ENCODE results near the gene KDM2A.
A peak's percentile ranks its signal among the peaks of the same experiment; 100 is the strongest.

Gene KDM2A

DNA sequence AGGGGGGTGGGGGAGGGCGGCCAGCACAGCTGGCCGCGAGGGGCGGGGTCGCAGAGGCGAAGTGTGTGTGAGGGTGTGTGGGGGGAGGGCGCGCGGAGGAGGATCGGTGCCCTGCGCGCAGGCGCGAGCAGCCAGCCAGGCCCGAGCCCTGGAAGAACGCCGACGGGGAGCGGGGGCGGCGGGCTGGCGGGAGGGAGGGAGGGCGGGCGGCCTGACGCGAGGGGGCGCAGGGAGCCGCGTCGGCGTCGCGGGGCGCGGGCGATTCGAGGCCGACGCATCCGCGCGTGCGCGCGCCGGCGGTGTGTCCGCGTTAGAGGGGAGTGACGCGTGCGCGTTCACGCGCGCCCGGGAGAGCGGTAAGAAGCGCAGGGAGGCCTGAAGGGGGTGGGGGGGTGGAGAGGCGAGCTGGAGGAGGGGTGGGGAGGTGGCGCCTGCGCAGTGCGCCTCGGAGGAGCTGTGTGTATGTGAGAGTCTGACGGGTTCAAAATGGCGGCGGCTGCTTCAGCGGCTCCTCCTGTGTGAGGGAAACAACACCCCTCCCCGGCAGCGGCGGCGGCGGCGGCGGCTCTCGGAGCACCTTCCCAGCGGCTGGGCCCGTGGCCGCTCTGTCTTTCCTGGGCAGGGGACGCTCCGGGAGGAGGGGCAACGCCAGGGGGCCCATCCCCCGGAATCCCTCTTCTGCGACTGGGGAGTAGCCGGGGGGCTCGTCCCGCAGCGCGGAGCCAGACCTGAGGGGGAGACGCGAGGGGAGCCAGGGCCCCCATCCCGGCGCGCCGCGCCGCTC is at the start of gene KDM2A:
KDM2A (plus strand) TSS at position 463 of the 784 bp plus-strand sequence. CDS start 2,054 bp downstream, outside the sequence.
- ATAC-seq (ENCODE audit: insufficient read depth, low read depth) (peak; percentile 84), DNase-seq (peak; percentile 99)
- Histone ChIP-seq H3K4me3 (ENCODE audit: low read depth in 1 of 2, low read length in 2 of 2) (peak within 1 kb of the TSS; percentile 86 to 92), H3K9ac (ENCODE audit: low read depth, low read length) (peak within 1 kb of the TSS; percentile 95), H3K27ac (ENCODE audit: low read length) (peak within 1 kb of the TSS; percentile 83), H3K9me3 (ENCODE audit: insufficient read depth, low read length, severe bottlenecking) (no peaks in the 10 kb centered on the region), H3K4me2 (ENCODE audit: insufficient read depth, low read length) (peak within 1 kb of the TSS; percentile 74), H3K4me1 (ENCODE audit: insufficient read depth, low read length) (peaks cover 34% of the 10 kb centered on the region), H3K79me2 (ENCODE audit: insufficient read depth, low read length) (peaks cover 49% of the 10 kb centered on the region), H2AFZ (ENCODE audit: low read depth, low read length) (peak within 1 kb of the TSS; percentile 87), H3K36me3 (ENCODE audit: insufficient read depth, low read length) (peaks cover 17% of the 10 kb centered on the region), H3K27me3 (ENCODE audit: insufficient read depth, low read length, poor library complexity) (no peaks in the 10 kb centered on the region), H4K20me1 (ENCODE audit: insufficient read depth, low read length) (peaks cover 23% of the 10 kb centered on the region)
- no peak for TF ChIP-seq EZH2 (IDR thresholded peaks at IDR 0.05; ENCODE audit: borderline replicate concordance, low read depth, low read length, severe bottlenecking)
- TF ChIP-seq, protein P1, sequence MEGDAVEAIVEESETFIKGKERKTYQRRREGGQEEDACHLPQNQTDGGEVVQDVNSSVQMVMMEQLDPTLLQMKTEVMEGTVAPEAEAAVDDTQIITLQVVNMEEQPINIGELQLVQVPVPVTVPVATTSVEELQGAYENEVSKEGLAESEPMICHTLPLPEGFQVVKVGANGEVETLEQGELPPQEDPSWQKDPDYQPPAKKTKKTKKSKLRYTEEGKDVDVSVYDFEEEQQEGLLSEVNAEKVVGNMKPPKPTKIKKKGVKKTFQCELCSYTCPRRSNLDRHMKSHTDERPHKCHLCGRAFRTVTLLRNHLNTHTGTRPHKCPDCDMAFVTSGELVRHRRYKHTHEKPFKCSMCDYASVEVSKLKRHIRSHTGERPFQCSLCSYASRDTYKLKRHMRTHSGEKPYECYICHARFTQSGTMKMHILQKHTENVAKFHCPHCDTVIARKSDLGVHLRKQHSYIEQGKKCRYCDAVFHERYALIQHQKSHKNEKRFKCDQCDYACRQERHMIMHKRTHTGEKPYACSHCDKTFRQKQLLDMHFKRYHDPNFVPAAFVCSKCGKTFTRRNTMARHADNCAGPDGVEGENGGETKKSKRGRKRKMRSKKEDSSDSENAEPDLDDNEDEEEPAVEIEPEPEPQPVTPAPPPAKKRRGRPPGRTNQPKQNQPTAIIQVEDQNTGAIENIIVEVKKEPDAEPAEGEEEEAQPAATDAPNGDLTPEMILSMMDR (IDR thresholded peaks at IDR 0.05; ENCODE audit: borderline replicate concordance, extremely low read depth, low read length, poor library complexity, severe bottlenecking), result peak; percentile 24

DNA sequence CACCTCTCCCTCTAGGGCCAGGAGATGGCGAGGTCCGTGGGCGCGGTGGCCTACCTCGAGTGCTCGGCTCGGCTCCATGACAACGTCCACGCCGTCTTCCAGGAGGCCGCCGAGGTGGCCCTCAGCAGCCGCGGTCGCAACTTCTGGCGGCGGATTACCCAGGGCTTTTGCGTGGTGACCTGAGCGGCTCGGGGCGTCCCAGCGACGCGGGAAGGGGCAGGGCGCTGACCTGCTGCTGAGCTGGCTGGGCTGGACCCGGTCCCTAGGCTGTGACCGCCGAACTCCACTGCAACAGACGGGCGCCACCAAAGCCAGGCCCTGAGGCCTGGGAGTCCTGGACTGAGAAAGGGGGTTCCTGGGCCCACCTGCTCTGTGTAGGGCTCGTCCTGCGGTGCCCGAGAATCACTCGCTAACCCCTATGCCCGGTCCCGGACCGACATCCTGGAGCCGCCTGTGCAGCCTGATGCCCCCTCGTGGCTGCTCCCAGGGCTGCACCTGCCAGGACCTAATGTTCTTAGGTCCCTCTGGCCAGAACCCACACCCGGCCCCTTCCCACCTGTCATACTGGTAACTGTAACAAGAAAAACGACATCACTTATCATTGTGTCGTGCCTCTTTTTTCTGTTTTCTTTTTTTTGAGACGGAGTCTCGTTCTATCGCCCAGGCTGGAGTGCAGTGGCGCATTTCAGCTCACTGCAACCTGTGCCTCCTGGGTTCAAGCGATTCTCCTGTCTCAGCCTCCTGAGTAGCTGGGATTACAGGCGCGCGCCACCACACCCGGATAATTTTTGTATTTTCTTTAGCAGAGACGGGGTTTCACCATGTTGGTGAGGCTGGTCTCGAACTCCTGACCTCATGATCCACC is 47.4 kb upstream of the KDM2A start:
- DNase-seq, result peak; percentile 52
- ATAC-seq (ENCODE audit: insufficient read depth, low read depth), result peak; percentile 70

DNA sequence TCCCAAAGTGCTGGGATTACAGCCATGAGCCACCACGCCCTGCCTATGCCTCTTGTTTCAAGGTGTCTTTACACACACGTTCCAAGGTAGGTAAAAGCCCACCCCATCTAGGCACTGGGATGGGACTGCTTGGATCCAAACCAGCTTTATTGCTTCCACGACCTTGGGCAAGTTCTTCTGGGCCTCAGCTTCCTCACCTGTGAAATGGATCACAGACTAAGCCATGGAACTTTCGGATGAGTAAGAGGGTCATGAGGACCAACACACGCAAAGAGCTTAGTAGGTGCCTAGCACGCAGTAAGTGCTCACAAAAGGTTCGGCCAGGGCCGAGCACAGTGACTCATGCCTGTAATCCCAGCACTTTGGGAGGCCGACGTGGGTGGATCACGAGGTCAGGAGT is 46.8 kb upstream of the KDM2A start:
- no peaks in the 10 kb centered on the region; the same call in 1 of the 2 replicates for H4K20me1 ChIP-seq (ENCODE audit: insufficient read depth, low read length)
- no peaks in the 10 kb centered on the region for H3K36me3 ChIP-seq (ENCODE audit: insufficient read depth, low read length)
- H3K9ac ChIP-seq (ENCODE audit: low read depth, low read length), result no peak overlapping the region
- no peak overlapping the region for H2AFZ ChIP-seq (ENCODE audit: low read depth, low read length)
- no peaks in the 10 kb centered on the region for H3K79me2 ChIP-seq (ENCODE audit: insufficient read depth, low read length)
- no peaks in the 10 kb centered on the region for H3K27me3 ChIP-seq (ENCODE audit: insufficient read depth, low read length, poor library complexity)
- H3K27ac ChIP-seq (ENCODE audit: low read length), result no peak overlapping the region
- no peak for TF ChIP-seq EZH2 (IDR thresholded peaks at IDR 0.05; ENCODE audit: borderline replicate concordance, low read depth, low read length, severe bottlenecking)
- no peak for DNase-seq
- H3K4me3 ChIP-seq (ENCODE audit: low read depth in 1 of 2, low read length in 2 of 2), result no peak overlapping the region
- H3K4me1 ChIP-seq (ENCODE audit: insufficient read depth, low read length), result no peaks in the 10 kb centered on the region
- H3K4me2 ChIP-seq (ENCODE audit: insufficient read depth, low read length), result no peak overlapping the region
- no peak for ATAC-seq (ENCODE audit: insufficient read depth, low read depth)
- no peaks in the 10 kb centered on the region for H3K9me3 ChIP-seq (ENCODE audit: insufficient read depth, low read length, severe bottlenecking)

More for the DNA sequence above, 47.4 kb upstream of the KDM2A start:
- no peaks in the 10 kb centered on the region for H3K27me3 ChIP-seq (ENCODE audit: insufficient read depth, low read length, poor library complexity)
- no peaks in the 10 kb centered on the region; the same call in 1 of the 2 replicates for H4K20me1 ChIP-seq (ENCODE audit: insufficient read depth, low read length)
- H2AFZ ChIP-seq (ENCODE audit: low read depth, low read length), result no peak overlapping the region
- H3K79me2 ChIP-seq (ENCODE audit: insufficient read depth, low read length), result no peaks in the 10 kb centered on the region
- no peak overlapping the region for H3K27ac ChIP-seq (ENCODE audit: low read length)
- no peak overlapping the region for H3K4me3 ChIP-seq (ENCODE audit: low read depth in 1 of 2, low read length in 2 of 2)
- no peak overlapping the region for H3K9ac ChIP-seq (ENCODE audit: low read depth, low read length)
- H3K36me3 ChIP-seq (ENCODE audit: insufficient read depth, low read length), result no peaks in the 10 kb centered on the region
- no peaks in the 10 kb centered on the region for H3K4me1 ChIP-seq (ENCODE audit: insufficient read depth, low read length)
- no peak overlapping the region for H3K4me2 ChIP-seq (ENCODE audit: insufficient read depth, low read length)
- H3K9me3 ChIP-seq (ENCODE audit: insufficient read depth, low read length, severe bottlenecking), result no peaks in the 10 kb centered on the region
- TF ChIP-seq, protein P1 (IDR thresholded peaks at IDR 0.05; ENCODE audit: borderline replicate concordance, extremely low read depth, low read length, poor library complexity, severe bottlenecking), result peak; percentile 76
- TF ChIP-seq EZH2 (IDR thresholded peaks at IDR 0.05; ENCODE audit: borderline replicate concordance, low read depth, low read length, severe bottlenecking), result no peak
